Activated CD4-positive, alpha-beta T cell treated with anti-CD3 and anti-CD28 coated beads for 48 hours (primary cell): ENCODE data around the gene SGPL1.
A peak's percentile ranks its signal among the peaks of the same experiment; 100 is the strongest.
"Not testable (repeated sequence)": the region's sequence is repeated elsewhere in the genome, so short reads cannot be mapped to it uniquely, and the experiment has no call there.

Source experiments
- DNase-seq: peaks from one replicate; pipeline ENCODE4 v3.0.0-alpha.2; 2020

The SGPL1 gene

DNA sequence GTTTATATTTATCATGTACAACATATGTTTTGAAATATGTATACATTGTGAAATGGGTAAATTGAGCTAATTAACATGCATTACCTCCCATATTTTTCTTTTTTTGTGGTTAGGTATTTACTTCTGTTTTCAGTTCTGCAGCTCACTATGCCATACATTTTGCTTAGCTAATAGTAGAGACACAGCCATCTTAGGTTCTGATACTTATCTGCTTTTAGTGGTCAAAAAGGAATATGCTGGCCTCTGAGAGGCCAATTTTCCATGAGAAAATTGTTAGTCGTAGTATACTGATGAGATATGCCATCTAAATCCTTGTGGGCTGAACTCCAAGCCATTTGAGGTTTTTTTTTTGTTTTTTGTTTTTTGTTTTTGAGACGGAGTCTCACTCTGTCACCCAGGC is 31.0 kb downstream of the SGPL1 start:
- no peak for DNase-seq

DNA sequence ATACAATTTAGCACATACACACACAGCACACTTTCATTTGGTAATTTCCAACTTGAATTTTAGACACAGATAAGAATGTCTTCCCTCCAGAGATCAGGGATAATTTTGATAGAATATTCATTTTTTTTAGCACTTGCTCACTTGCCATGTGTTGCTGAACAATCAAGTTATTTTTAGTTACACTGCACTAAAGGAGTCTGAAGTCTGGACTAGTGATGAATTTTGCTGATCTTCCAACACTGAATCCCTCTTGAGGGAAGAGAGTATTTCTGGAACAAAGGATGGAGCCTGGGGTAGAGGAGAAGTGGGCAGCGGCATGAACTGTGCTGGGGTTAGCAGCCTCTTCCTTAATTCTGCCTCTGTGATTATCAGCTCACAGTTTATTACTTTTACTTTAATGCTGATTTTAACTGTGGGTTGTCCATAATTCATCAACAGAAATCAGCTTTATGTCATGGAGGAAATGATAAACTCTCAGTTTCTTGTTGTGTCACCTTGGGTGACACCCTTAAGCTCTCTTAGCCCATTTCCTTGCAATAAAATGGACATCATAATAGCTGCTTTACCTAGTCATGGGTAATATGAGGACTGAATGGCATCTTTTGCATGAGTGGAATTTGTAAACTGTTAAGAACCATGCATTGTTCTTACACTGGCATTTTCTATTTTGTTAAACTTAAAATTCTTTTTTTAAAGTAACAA is 32.1 kb downstream of the SGPL1 start:
- DNase-seq, result no peak

DNA sequence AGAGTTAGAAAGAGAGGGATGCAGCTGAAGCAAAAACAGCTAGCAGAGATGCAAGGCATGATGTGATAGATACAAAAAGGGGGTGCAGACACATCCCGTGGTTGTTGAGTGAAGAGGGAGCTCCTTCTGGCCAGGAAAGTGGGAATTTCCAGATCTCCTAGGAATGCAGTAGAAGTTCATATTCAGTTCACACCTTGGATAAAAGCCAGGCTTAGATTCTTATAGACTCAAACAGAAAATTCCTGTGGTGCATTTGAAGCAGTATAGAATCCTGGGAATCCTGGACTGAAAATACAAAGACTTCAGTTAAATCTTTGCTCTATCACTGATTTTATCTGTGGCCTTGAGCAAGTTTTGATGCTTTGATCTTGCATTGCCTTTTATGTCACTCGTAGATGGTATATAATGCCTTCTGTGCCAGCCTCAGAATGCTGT is 33.9 kb downstream of the SGPL1 start:
- DNase-seq, result no peak

DNA sequence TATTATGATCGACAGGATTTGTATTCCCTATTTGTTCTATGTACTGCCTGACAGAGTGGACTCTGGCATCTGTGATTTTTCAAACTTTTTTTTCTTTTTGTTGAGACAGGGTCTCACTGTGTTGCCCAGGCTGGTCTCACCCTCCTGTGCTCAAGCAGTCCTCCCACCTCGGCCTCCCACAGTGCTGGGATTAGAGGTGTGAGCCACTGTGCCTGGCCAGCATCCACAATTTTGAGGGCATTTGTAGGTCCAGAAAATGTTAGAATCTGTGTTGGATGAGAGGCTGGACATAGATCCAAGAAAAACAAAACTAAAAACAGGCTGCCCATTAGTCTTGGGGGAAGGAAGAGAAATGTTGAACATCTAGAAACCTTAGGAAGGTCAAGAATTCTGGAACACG is 34.3 kb downstream of the SGPL1 start:
- no peak for DNase-seq

DNA sequence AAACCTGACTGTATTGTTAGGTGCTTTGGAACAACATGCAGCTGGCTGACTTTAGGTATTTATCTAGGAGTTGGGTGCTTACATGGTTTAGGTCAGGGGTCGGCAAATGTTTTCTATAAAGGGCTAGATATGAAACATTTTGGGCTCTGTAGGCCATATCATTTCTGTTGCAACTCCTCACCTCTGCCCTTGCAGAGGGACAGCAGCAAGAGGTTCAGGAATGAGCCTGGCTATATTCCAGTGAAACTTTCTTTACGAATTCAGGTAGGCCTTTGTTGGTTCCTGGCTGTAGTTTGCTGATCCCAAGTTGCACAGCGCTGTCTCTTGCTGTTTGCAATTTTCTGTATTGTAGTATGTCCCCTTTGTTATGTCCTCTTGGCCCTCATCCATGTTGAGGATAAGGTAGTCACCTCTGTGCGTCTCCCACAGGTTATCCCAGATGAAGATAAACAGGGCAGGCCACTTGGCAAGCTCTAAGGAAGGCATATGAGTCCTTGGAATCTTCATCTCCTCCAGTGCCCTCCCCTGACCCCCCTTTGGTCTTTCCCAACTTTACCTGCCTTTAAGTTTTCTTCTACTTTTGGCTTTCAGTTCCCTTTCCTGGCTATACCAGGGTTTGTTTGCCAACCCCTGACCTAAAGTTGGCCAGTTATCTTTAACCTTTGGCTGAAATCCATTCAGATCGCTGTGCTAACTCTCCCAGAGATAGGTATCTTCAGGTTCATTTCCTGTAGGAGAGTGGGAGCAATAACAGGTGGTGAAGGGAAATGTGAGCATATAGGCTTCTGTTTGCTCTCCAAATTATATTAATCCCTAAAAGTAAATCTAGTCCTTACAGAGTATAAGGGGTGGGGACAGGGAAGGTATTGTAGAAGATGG is 36.1 kb downstream of the SGPL1 start:
- no peak for DNase-seq

DNA sequence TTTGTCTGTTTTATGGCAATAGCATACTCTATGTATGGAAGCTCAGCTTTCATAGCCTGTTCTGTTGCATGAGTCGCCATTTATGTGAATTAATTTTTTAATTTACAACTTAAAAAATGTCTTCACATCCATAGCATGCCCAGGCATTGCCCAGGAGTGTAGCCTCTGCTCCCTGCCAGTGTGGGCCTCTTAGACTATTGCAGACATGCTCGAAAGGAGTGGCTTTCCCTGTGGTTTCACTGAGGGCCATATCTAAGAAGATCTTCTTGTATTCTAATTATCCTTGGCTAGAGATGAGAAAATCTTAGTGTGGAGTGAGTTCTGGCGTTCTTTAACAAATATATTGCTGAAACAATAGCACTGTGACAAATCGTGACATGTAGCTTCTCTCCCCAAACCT is 37.3 kb downstream of the SGPL1 start:
- no peak for DNase-seq

DNA sequence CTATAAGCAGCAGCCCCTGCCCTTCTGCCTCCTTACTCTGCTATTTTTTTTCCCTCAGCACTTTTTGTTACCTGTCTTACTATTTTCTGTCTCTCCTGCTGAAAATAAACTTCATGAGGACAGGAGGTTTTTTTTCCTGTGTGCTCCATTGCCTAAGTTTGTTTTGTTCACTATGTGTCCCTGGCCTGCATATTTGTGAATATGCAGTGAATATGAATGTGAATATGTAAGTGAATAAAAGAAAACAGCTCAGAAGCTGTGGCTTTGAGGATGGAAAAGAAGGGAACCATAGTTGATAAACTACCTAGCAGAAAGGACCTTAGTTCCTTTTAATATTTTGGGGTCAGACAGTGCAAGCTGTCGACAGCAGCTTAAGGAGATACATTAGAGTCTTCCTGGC is 37.7 kb downstream of the SGPL1 start:
- DNase-seq, result no peak

DNA sequence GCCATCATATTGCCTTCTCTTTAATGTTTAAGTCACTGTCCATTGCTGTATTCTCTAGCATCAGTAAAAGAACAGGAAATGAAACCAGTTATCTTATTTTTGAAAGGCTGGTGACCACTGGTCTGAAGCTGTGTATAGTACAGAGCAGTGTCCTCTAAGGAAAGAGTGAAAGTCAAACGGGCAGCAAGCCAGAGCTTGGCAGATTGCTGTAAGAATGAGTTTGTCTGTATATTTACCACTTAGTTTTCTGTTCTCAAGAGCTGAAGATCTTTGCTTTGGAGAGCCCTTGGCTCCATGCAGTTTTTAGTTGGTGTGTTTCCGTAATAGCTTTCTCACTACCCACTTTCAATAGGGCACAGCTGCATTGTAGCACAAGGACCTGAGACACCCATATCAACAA is 40.7 kb downstream of the SGPL1 start:
- DNase-seq, result no peak

DNA sequence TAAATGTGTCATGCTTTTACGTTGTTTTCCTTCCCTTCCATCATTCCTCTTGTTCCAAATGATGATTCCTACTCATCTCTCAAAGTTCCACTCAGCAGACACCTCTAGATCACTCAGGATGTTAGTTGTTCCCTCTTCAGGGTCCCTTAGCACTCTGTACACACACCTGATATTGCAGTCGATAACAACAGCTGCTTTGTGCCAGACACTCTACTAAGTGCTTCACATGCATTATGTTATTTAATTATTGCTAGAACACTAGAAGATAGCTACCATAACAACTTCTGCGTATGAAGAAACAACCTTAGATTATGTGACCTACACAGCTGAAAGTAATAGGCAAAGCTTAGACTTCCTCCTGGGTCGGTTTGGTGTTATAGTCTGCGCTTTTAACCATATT is 43.0 kb downstream of the SGPL1 start:
- no peak for DNase-seq

DNA sequence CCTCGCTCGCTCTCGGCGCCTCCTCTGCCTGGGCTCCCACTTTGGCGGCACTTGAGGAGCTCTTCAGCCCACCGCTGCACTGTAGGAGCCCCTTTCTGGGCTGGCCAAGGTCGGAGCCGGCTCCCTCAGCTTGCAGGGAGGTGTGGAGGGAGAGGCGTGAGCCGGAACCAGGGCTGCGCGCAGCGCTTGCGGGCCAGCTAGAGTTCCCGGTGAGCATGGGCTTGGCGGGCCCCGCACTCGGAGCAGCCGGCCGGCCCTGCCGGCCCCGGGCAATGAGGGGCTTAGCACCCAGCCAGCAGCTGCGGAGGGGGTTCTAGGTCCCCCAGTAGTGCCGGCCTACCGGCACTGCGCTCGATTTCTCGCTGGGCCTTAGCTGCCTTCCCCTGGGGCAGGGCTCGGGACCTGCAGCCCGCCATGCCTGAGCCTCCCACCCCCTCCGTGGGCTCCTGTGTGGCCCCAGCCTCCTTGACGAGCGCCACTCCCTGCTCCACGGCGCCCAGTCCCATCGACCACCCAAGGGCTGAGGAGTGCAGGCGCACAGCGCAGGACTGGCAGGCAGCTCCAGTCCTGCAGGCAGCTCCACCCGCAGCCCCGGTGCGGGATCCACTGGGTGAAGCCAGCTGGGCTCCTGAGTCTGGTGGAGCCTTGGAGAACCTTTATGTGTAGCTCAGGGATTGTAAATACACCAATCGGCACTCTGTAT is 45.9 kb downstream of the SGPL1 start:
- DNase-seq, result not testable (repeated sequence)

DNA sequence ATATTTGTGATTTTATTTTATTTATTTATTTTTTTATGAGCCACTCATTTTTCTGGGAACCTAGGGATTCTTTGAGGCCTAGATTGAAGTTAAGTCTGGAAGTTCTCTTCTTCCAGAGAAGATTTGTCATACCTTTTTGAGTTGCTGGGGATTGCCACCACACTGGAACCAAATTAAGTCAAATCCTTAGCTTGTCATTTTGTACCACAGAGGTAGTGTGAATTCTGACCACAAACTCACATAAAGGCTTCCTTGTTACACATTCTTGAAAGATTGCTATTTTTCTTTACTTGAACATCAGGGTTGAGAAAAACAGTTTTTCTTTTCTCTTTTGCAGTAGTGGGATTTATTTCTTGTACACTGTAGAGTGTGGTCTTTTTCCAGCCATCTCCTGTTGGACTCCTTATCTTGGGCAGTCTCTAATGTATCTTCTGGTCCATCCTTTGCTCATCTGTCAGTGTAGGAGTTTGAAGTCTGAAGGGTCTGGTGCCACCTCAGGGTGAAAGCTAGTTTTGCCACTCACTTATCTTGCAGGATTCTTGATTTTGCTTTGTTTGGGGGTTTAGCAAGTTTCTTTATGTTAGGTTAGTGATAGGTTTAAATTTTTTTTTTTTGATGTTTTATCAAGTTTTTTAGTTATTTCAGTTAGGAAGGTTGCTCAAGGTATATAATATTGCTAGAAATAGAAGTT is 47.9 kb downstream of the SGPL1 start:
- DNase-seq, result no peak

DNA sequence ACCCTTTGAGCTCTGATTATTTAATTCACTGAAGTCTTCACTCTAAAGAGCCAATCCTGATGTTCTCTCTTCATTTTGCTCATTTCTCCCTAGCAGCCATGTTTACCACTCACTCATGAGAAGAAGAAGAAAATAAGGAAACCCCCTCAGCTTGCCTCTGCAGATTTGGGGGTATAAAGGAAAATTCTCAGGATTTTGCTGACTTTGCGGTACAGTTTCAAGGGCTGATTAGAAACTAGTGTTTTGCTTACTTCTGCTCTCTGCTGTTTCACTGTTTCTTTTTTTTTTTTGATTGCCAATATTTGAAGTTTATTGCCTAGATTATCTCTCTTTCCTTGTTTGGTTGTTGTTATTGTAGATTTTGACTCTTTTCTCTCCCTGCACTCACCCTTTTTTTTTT is 49.2 kb downstream of the SGPL1 start:
- no peak for DNase-seq

DNA sequence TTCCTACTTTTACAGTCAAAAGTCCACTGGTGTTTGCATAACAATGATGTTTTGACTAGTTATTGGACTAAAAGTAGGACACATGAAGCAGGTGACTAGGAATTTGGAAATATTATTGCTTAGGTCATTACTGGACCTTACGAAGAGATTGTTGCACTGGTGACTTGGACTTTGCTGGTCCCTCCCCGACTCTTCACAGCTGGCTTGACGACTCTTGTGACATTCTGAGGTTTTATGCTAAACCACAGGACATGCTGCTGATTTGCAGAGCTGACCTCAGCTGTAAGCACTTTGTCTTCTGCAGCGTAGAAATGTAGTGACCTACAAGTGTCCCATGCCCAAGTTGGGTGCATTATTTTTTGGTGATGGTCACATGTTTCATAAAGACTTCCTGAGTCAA is 50.7 kb downstream of the SGPL1 start:
- no peak for DNase-seq

DNA sequence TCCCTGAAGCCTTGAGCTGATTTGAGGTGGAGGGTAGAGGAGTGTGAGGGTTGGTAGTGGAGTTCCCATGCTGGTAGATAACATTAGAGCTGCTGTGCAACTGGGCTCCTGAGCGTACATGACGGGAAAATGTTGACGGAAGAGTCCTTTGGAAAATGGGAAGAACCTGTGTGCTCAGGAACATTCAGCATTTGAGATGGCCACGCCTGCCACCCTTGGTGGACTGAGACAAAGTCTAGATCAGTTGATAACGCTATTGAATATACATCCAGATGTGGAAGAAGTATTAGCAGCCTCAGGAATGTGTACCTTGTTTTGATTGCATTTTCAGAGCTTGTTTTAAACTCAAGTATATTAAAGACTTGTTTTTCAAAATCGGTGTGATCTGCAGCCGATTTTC is 56.5 kb downstream of the SGPL1 start:
- DNase-seq, result no peak

DNA sequence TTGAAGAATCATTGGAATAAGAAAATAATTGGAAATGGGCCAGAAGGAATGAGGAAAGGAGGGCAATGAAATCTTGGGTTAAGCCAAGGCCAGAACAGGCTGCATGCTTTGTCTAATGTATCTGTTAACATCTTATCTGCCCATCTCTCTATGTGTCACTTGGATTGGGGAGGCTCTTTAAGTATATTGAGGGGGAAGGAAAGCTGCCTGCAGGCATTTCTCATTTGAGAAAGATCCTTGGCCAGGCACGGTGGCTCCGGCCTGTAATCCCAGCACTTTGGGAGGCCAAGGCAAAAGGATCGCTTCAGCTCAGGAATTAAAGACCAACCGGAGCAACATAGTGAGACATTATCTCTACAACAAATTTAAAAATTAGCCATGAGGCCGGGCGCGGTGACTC is 58.3 kb downstream of the SGPL1 start:
- no peak for DNase-seq

DNA sequence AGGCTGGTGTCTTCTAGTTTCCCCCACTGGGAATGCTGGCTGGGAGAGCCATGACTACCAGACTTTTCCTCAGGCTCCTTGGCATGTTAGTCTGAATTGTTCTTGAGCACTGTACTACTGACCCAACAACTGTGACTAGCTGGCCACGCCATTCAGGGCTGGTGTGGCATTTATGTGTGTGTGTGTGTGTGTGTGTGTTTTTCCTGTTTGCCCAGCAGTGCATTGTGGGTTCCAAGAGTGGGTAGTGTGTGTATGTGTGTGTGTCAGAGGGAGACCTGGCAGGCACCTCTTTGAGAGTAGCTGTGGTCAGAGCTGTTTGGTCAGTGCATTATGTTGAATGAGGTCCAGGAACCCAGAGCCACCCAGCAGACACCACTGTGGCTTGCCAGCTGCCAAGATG is 63.5 kb downstream of the SGPL1 start:
- DNase-seq, result no peak

DNA sequence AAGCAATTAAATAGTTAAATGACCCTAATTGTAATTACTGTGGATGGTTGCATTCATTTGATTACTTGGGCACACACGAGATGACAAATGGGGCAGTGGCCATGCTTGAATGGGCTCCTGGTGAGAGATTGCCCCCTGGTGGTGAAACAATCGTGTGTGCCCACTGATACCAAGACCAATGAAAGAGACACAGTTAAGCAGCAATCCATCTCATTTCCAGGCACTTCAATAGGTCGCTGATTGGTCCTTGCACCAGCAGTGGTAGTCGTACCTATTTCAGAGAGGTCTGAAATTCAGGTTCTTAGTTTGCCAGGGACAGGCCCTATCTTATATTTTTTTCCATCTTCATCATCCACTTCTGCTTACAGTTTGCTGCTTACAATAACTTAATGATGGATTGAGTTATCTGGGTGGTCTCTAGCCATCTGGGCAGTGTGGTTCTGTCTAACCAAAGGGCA is 64.4 kb downstream of the SGPL1 start:
- DNase-seq, result peak; percentile 83

DNA sequence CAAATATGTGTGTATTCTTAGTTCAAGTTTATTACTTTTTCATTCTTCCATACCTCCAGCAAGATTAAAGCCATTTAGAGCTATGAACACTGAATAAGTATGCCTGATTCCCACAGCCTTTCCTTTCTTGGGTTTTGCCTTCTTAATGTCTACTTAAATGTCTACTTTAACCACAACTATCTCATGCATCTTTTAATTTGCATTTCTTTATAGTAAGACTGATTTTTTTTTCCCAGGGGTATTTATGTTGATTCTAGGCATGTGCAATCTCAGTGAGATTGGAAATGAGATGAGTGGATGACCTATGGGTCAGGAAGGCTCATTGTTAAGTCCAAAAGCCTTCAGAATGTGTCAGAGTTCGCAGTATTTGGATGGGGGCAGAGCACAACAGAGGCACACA is 69.0 kb downstream of the SGPL1 start:
- DNase-seq, result no peak

DNA sequence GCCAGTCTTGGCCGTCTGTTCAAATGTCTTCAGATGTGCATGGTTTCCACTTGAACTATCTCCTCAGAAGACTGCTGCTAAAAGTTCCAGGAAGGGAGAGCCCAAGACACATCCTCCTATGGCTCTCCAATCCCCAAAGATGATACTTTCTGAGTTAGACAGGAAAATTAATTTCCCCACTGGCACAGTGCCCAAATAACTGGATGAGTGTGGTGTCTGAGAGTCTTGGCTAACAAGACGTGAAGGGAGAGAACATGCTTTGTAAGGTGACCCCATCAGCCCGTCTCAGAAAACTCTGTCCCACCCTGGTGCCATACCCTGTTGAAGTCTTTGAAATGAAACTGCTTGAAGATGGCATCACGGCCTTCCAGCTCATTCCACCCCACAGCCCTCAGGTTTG is 69.7 kb downstream of the SGPL1 start:
- no peak for DNase-seq

DNA sequence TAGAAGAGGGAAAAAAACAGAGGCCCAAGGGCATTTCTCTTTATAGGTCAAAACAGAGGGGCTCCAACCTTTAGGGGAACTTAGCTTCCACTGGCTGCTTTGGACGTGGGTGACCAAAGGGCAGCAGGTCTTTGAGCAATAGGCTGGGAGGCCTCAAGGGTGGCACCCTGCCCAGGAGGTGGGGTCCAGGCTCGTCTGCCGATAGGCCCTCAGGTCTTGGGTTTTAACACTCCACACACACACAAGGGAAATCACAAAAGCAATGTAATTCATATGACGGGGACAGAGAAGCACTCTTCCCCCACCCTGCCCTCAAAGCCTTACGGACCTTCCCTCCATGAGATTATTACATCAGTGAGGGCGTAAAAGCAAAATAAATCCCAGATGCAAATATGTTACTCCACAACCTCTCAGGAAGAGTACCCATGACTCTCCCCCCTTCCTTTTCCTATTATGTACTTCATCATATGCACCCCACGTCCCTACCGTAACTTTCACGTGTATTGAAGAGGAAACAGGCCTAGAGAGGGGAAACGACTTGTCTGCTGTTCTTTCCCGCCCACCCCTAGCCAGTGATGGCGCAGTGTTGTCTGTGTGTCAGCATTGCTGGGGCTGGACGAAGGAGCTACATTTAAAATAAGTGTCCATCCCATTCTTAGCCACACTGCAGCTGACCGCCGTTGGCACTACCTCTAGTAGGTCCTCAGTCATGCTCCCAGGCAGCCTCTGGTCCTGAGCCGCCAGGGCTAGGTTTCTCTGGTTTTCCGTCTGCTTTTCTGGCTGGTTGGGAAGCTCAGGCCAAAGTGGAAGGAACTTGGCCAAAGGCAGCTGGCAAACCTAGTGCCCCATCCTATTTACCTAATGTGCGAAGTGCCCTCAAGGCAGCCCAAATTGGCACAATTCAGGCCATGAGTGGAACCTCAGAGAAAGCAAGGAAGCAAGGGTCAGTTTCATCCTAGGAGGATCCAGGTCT is 70.5 kb downstream of the SGPL1 start:
- no peak for DNase-seq

DNA sequence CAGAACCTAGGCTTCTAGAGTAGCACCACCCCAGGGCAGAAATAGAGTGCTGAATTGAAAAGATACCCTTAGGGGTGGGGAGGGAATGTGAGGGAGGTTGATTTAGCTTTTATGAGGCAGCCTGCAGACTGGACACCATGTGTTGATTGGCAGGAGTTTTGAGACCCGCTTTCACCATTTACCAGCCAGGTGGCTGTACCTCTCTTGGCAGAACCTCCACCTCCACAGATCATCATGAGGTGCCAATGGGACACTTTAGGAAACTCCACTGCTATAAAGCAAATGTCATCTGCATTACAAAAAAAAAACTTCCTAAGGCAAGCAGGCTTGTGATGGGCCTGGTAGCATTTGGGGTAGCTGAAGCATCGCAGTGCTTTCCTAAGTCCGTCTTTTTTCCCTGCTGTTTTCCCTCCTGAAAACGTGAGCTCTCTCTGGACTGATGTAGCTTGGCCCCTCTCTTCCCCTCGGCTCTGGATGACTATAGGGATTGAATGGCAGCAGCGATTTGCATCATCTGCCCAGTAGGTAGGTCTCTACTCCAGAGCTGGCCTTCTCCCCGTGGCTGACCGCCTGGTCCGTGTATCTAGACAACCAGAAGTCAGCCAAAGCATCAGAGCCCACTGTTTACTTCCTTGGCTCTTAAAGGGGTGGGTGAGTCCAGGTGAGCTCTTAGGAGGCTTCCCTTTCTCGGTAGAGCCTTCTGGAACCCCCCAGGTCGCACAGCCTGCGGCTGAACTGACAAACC is 71.3 kb downstream of the SGPL1 start:
- no peak for DNase-seq
